ENCODE results near the gene HTT. TPM values are rescaled to one million over a fixed set of nuclear protein-coding genes. Genes with fewer than 3 reads are reported as not detected.

The HTT gene
- total and polyA plus RNA-seq, 10 of the 15 experiments (the other 5 are each of a cell fraction or from before 2014, with no cell fraction given), result 3.3 to 113 (median 43.3) TPM

GRCh38 chr4:3130201-3130600 is 55.7 kb downstream of the HTT start:
- 95% methylated on average over 3 of the region's 3 CpGs for WGBS (ENCODE audit: insufficient coverage, insufficient replicate concordance, low lambda C conversion rate, missing lambda C conversion rate)
- RAD21 ChIA-PET (ENCODE audit: unreplicated experiment), result no interaction called here
- H3K4me3 ChIP-seq, result no peak overlapping the region
- CTCF ChIA-PET, result no interaction called here
- no peak for ATAC-seq
- no peak for DNase-seq (ENCODE audit: low read depth, low spot score)
- no peak overlapping the region for H2AFZ ChIP-seq (ENCODE audit: control insufficient read depth, low read depth, low read length)
- no peak overlapping the region for H3K9ac ChIP-seq (ENCODE audit: control insufficient read depth, insufficient read depth, low read length)
- no peak for FAIRE-seq
- no peaks in the 10 kb centered on the region for H3K79me2 ChIP-seq (ENCODE audit: control insufficient read depth, insufficient read depth, low read length)
- no peak overlapping the region for H3K4me2 ChIP-seq (ENCODE audit: control insufficient read depth, insufficient read depth)
- SMC1A ChIA-PET (ENCODE audit: uncharacterized antibody, unreplicated experiment), result interaction anchor here (0.5 to 1.6 kb wide), 3 partner anchors 9 to 268 kb away, joined by 3 to 4 read pairs (median 3); no protein-coding TSS in a partner anchor
- intact Hi-C loops (cut with micrococcal nuclease; ENCODE audit: unreplicated experiment), result no loop called here
- POLR2A ChIA-PET, result no interaction called here
- TF ChIP-seq LARP7 (IDR thresholded peaks at IDR 0.05) (no peak), SUZ12 (IDR thresholded peaks at IDR 0.05; ENCODE audit: unreplicated experiment) (no peak), BACH1 (IDR thresholded peaks at IDR 0.05; ENCODE audit: borderline replicate concordance) (no peak), SUPT20H (IDR thresholded peaks at IDR 0.05; ENCODE audit: borderline replicate concordance, control insufficient read depth, low read depth, low read length) (no peak), GABPA (IDR thresholded peaks at IDR 0.05; ENCODE audit: low read depth) (no peak), RB1 (IDR thresholded peaks at IDR 0.05; ENCODE audit: borderline replicate concordance) (no peak), BCL3 (IDR thresholded peaks at IDR 0.05; ENCODE audit: borderline replicate concordance, insufficient read depth, low read depth, low read length, poor library complexity, severe bottlenecking) (no peak), NFIC (IDR thresholded peaks at IDR 0.05; ENCODE audit: low read depth, low read length) (no peak), RCOR1 (conservative IDR thresholded peaks at IDR 0.05; ENCODE audit: low read depth, low read length) (no peak)
- no TSS peak for BruUV-seq (replicated peaks)
- H3K27ac ChIP-seq (ENCODE audit: control insufficient read depth, insufficient read depth), result no peak overlapping the region
- peaks cover 36 to 61% of the 10 kb centered on the region in 2 experiments for H3K36me3 ChIP-seq (ENCODE audit: control insufficient read depth in 2 of 2, insufficient read depth in 2 of 2, low read length in 1 of 2)
- no peaks in the 10 kb centered on the region for H3K9me3 ChIP-seq (replicated peaks; ENCODE audit: control insufficient read depth, insufficient read depth, low read length)
- no peaks in the 10 kb centered on the region for H4K20me1 ChIP-seq (ENCODE audit: control insufficient read depth, insufficient read depth)
- no peaks in the 10 kb centered on the region for H3K4me1 ChIP-seq (ENCODE audit: control insufficient read depth, insufficient read depth, low read length)
- H3K27me3 ChIP-seq (replicated peaks in 1 of 2; ENCODE audit: control insufficient read depth in 2 of 2, insufficient read depth in 2 of 2, low read length in 1 of 2), result no peaks in the 10 kb centered on the region
- in situ Hi-C loops (cut with MboI), result no loop called here

All from GM12878 (cell line).